CD4-positive, alpha-beta T cell (primary cell): ENCODE measurements around the gene KCNMA1. TPM values are rescaled to one million over a fixed set of nuclear protein-coding genes. Genes with fewer than 3 reads are reported as not detected.

Experiments used
- ATAC-seq: fragments of 200-7000 bp; cut with Tn5 transposase; one replicate; pipeline ENCODE4 v1.10.0; 2022; ENCODE audit warnings: mild to moderate bottlenecking; ENCODE audit not compliant: poor library complexity
- CTCF ChIA-PET: fragments of 350-600 bp; sonication (Branson Sonifier 250); formaldehyde crosslinking; loops from one replicate; lab custom pipeline; 2021; ENCODE audit warnings: antibody characterized with exemption, inconsistent platforms; lab: Charles Lee
- POLR2A ChIA-PET: fragments of 350-600 bp; sonication (Branson Sonifier 250); formaldehyde crosslinking; loops from one replicate; lab custom pipeline; 2021; ENCODE audit warnings: antibody characterized with exemption, inconsistent platforms; lab: Charles Lee
- DNase-seq, 14 experiments: peaks; one replicate each; pipeline ENCODE4 v3.0.0-alpha.2; 2013 to 2020; ENCODE audit warnings: mixed read lengths in 2 of 14
- H3K27ac ChIP-seq, 2 donors: one replicate each; pipeline versions ENCODE4 v1.5.1 to v1.7.0; 2013; ENCODE audit warnings: low read length in 2 of 2, low read depth in 1 of 2, mild to moderate bottlenecking in 1 of 2
- H3K27me3 ChIP-seq, 2 experiments: 1 replicate in 1 of 2; 2 replicates in 1 of 2; pipeline versions ENCODE4 v1.6.1 to v1.7.0; 2013; ENCODE audit warnings: low read length in 2 of 2, control low read depth in 1 of 2, mild to moderate bottlenecking in 1 of 2, moderate library complexity in 1 of 2; ENCODE audit not compliant: insufficient read depth in 2 of 2, control insufficient read depth in 1 of 2
- H3K36me3 ChIP-seq: one replicate; pipeline ENCODE4 v1.6.1; 2013; ENCODE audit warnings: low read length, control low read depth; ENCODE audit not compliant: insufficient read depth
- H3K4me1 ChIP-seq: one replicate; pipeline ENCODE4 v1.6.1; 2013; ENCODE audit warnings: low read length, control low read depth; ENCODE audit not compliant: insufficient read depth
- H3K4me3 ChIP-seq: one replicate; pipeline ENCODE4 v1.5.1; 2013; ENCODE audit warnings: mild to moderate bottlenecking, low read length, moderate library complexity
- H3K9me3 ChIP-seq, 2 experiments: 1 replicate in 1 of 2; 2 replicates in 1 of 2; pipeline versions ENCODE4 v1.6.1 to v1.7.0; 2013; ENCODE audit warnings: low read length in 2 of 2, mild to moderate bottlenecking in 2 of 2, control low read depth in 1 of 2, moderate library complexity in 1 of 2; ENCODE audit not compliant: control insufficient read depth in 1 of 2, insufficient read depth in 1 of 2
- H3K27ac Mint-ChIP-seq: one replicate; pipeline ENCODE4 v1.8.0; 2020; ENCODE audit warnings: mixed read lengths
- H3K27me3 Mint-ChIP-seq: one replicate; pipeline ENCODE4 v1.8.0; 2021; ENCODE audit warnings: mixed read lengths
- H3K36me3 Mint-ChIP-seq: one replicate; pipeline ENCODE4 v1.8.0; 2021; ENCODE audit warnings: low read depth, mixed read lengths
- H3K4me1 Mint-ChIP-seq: one replicate; pipeline ENCODE4 v1.8.0; 2021; ENCODE audit warnings: low read depth, mixed read lengths
- H3K4me3 Mint-ChIP-seq: one replicate; pipeline ENCODE4 v1.8.0; 2020; ENCODE audit warnings: mild to moderate bottlenecking, mixed read lengths
- H3K9me3 Mint-ChIP-seq: one replicate; pipeline ENCODE4 v1.8.0; 2020; ENCODE audit warnings: mixed read lengths
- CTCF ChIP-seq: fragments of 200-600 bp; IDR thresholded peaks from one replicate; pipeline ENCODE4 v1.8.0; 2022; ENCODE audit warnings: antibody characterized with exemption, mild to moderate bottlenecking
- intact Hi-C, 2 experiments: fragments of 100-400 bp; cut with DNase I in 1 of 2; cut with micrococcal nuclease in 1 of 2; formaldehyde crosslinking; loops; one replicate each; pipeline versions ENCODE4 v1.15.1 to v1.9.0; 2023 to 2025; cut with DNase I, micrococcal nuclease
- total RNA-seq, 174 experiments: library from RNA in 2 of 174; stranded (reverse) in 2 of 174; gene quantifications; one replicate each; pipeline ENCODE4 v1.2.3 and lab custom pipeline; 2021 to 2026

KCNMA1 gene
- total RNA-seq, 2 experiments from 2014 or later, result not detected

DNA sequence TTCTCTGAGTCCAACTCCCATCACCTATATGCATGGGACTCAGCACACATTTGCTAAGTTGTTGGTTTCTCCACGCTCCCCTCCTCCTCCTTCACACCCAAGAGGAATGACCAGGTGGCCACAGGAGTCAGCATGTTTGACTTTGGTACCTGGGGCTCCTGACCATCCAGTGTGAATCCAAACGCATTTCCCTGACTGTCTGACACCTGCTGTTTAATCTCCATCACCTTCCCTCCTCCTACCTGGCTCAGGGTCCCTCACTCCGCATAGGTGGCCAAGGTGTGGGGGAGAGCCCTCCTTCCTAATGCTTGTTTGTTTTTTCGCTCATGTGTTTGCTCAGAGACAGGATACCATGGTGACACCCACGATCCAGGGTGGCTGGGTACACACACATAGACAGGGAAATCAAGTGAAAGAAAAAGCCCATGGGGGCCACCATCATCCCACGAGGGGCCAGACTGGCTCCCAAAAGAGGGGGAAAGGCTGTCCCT, 194.9 kb downstream of the KCNMA1 start:
- ChIA-PET CTCF (no interaction called here), POLR2A (no interaction called here)
- peaks cover 4% of the 10 kb centered on the region for H3K27me3 Mint-ChIP-seq
- Histone ChIP-seq H3K27ac (no peak overlapping the region), H3K9me3 (peaks cover 0 to 3% of the 10 kb centered on the region in 2 experiments), H3K27me3 (no peaks in the 10 kb centered on the region), H3K4me1 (no peaks in the 10 kb centered on the region), H3K4me3 (no peak overlapping the region), H3K36me3 (no peaks in the 10 kb centered on the region)
- intact Hi-C loops, result no loop called here
- H3K4me1 Mint-ChIP-seq, result no peaks in the 10 kb centered on the region
- no peak overlapping the region for H3K4me3 Mint-ChIP-seq
- H3K9me3 Mint-ChIP-seq, result no peaks in the 10 kb centered on the region
- H3K36me3 Mint-ChIP-seq, result no peaks in the 10 kb centered on the region
- TF ChIP-seq CTCF, result no peak
- ATAC-seq (no peak), DNase-seq (no peak)
- no peak overlapping the region for H3K27ac Mint-ChIP-seq

GRCh38 chr10:77441353-77442166, 196.0 kb downstream of the KCNMA1 start:
- ChIA-PET CTCF (no interaction called here), POLR2A (no interaction called here)
- no peaks in the 10 kb centered on the region for H3K4me1 ChIP-seq
- no peak for TF ChIP-seq CTCF
- H3K36me3 Mint-ChIP-seq, result no peaks in the 10 kb centered on the region
- no peak overlapping the region for H3K27ac ChIP-seq
- H3K4me3 Mint-ChIP-seq, result no peak overlapping the region
- H3K27ac Mint-ChIP-seq, result no peak overlapping the region
- peaks cover 0 to 3% of the 10 kb centered on the region in 2 experiments for H3K9me3 ChIP-seq
- ATAC-seq (no peak), DNase-seq (no peak)
- H3K4me3 ChIP-seq, result no peak overlapping the region
- no peaks in the 10 kb centered on the region for H3K36me3 ChIP-seq
- H3K27me3 Mint-ChIP-seq, result peaks cover 4% of the 10 kb centered on the region
- intact Hi-C loops, result no loop called here
- H3K9me3 Mint-ChIP-seq, result no peaks in the 10 kb centered on the region
- H3K27me3 ChIP-seq, result no peaks in the 10 kb centered on the region
- no peaks in the 10 kb centered on the region for H3K4me1 Mint-ChIP-seq

GRCh38 chr10:77436257-77436975, 201.2 kb downstream of the KCNMA1 start:
- Mint-ChIP-seq H3K4me3 (no peak overlapping the region), H3K4me1 (no peaks in the 10 kb centered on the region), H3K27me3 (peaks cover 6% of the 10 kb centered on the region), H3K9me3 (no peaks in the 10 kb centered on the region), H3K27ac (no peak overlapping the region), H3K36me3 (no peaks in the 10 kb centered on the region)
- no peak for TF ChIP-seq CTCF
- no peaks in the 10 kb centered on the region for H3K27me3 ChIP-seq
- DNase-seq, result no peak
- CTCF ChIA-PET, result no interaction called here
- no peak overlapping the region for H3K4me3 ChIP-seq
- no peaks in the 10 kb centered on the region for H3K4me1 ChIP-seq
- no peak overlapping the region for H3K27ac ChIP-seq
- peaks cover 0 to 3% of the 10 kb centered on the region in 2 experiments for H3K9me3 ChIP-seq
- no peaks in the 10 kb centered on the region for H3K36me3 ChIP-seq
- POLR2A ChIA-PET, result no interaction called here
- ATAC-seq, result no peak
- intact Hi-C loops, result no loop called here
